Measurements from ENCODE around the gene LCTL. TPM values are rescaled to one million over a fixed set of nuclear protein-coding genes. Genes with fewer than 3 reads are reported as not detected.

LCTL gene
- polyA plus RNA-seq, 1 of the 3 experiments (the other 2 are of a cell fraction) = 1.9 TPM

DNA sequence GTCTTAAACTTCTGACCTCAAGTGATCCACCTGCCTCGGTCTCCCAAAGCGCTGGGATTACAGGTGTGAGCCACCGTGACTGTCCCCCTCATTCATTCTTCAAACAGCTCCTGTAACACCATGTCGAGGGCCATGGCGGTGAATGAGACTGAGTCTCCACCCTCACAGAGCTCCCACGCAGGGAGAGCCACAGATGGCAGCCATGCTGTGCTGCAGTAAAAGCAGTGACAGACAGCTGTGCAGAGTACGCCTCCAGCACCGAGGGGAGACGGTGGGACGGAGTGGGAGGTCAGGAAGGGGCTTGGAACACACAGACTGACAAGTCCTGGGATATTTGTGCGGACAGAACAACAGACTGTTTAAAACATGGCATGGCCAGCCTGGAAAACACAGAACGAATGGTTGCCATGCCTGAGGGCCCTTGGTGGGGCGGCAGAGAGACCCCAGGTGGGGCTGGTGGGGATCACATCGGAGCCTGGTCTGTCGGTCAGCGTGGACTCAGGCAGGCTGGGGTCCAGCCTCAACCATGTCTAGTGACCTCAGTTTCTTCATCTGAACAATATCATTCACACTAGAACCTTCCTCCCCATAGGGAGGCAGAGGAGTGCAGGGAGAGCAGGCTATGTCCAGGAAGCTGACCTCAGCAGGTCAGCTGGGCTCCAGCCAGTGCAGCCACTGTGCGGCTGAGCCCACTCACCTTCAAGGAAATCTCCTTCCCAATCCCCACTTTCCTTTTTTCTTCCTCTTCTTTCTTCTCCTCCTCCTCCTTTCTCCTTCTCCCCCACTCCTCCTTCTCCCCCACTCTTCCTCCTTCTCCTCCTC is 20.6 kb upstream of the LCTL start:
- H3K36me3 ChIP-seq (replicated peaks in 1 of 2; ENCODE audit: control insufficient read depth in 1 of 2, insufficient read depth in 2 of 2, low read length in 1 of 2) = no peaks in the 10 kb centered on the region
- no peaks in the 10 kb centered on the region for H4K20me1 ChIP-seq (ENCODE audit: insufficient read depth)
- H3K4me3 ChIP-seq (ENCODE audit: low read depth in 2 of 2, low read length in 1 of 2) = no peak overlapping the region
- H3K4me2 ChIP-seq = no peak overlapping the region
- CTCF ChIA-PET = no interaction called here
- H3K27me3 ChIP-seq (ENCODE audit: insufficient read depth) = no peaks in the 10 kb centered on the region
- H3K27ac ChIP-seq (ENCODE audit: low read depth in 2 of 2, low read length in 1 of 2) = no peak overlapping the region
- H3K9ac ChIP-seq = no peak overlapping the region
- H3K9me3 ChIP-seq = no peaks in the 10 kb centered on the region
- POLR2A ChIA-PET = no interaction called here
- no peaks in the 10 kb centered on the region for H3K79me2 ChIP-seq (ENCODE audit: insufficient read depth)
- H3F3A ChIP-seq (replicated peaks; ENCODE audit: insufficient read depth) = no peaks in the 10 kb centered on the region
- DNase-seq = no peak
- H3K4me1 ChIP-seq (ENCODE audit: control insufficient read depth in 1 of 2, insufficient read depth in 2 of 2, low read depth in 1 of 2, low read length in 1 of 2) = peaks cover 0 to 4% of the 10 kb centered on the region in 2 experiments; a peak in 1 of 4 replicates
- TF ChIP-seq, protein P1, sequence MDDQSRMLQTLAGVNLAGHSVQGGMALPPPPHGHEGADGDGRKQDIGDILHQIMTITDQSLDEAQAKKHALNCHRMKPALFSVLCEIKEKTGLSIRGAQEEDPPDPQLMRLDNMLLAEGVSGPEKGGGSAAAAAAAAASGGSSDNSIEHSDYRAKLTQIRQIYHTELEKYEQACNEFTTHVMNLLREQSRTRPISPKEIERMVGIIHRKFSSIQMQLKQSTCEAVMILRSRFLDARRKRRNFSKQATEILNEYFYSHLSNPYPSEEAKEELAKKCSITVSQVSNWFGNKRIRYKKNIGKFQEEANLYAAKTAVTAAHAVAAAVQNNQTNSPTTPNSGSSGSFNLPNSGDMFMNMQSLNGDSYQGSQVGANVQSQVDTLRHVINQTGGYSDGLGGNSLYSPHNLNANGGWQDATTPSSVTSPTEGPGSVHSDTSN (IDR thresholded peaks at IDR 0.05) = no peak
- no peak for TF ChIP-seq JUND (IDR thresholded peaks at IDR 0.05)
- no peak for TF ChIP-seq RCOR1 (IDR thresholded peaks at IDR 0.05; ENCODE audit: low read length)
- TF ChIP-seq RAD21 (IDR thresholded peaks at IDR 0.05; ENCODE audit: low read length) = no peak
- TF ChIP-seq, protein P2, sequence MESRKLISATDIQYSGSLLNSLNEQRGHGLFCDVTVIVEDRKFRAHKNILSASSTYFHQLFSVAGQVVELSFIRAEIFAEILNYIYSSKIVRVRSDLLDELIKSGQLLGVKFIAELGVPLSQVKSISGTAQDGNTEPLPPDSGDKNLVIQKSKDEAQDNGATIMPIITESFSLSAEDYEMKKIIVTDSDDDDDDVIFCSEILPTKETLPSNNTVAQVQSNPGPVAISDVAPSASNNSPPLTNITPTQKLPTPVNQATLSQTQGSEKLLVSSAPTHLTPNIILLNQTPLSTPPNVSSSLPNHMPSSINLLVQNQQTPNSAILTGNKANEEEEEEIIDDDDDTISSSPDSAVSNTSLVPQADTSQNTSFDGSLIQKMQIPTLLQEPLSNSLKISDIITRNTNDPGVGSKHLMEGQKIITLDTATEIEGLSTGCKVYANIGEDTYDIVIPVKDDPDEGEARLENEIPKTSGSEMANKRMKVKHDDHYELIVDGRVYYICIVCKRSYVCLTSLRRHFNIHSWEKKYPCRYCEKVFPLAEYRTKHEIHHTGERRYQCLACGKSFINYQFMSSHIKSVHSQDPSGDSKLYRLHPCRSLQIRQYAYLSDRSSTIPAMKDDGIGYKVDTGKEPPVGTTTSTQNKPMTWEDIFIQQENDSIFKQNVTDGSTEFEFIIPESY (IDR thresholded peaks at IDR 0.05; ENCODE audit: borderline replicate concordance, low read depth) = no peak
- TF ChIP-seq POLR2AphosphoS5 (IDR thresholded peaks at IDR 0.05; ENCODE audit: low read depth, low read length) = no peak
- no peak for TF ChIP-seq FOXJ3 (CRISPR knock-in tag; IDR thresholded peaks at IDR 0.05)
- no peak for TF ChIP-seq TAF1 (IDR thresholded peaks at IDR 0.05; ENCODE audit: borderline replicate concordance, low read depth, low read length)
- TF ChIP-seq, protein P3, sequence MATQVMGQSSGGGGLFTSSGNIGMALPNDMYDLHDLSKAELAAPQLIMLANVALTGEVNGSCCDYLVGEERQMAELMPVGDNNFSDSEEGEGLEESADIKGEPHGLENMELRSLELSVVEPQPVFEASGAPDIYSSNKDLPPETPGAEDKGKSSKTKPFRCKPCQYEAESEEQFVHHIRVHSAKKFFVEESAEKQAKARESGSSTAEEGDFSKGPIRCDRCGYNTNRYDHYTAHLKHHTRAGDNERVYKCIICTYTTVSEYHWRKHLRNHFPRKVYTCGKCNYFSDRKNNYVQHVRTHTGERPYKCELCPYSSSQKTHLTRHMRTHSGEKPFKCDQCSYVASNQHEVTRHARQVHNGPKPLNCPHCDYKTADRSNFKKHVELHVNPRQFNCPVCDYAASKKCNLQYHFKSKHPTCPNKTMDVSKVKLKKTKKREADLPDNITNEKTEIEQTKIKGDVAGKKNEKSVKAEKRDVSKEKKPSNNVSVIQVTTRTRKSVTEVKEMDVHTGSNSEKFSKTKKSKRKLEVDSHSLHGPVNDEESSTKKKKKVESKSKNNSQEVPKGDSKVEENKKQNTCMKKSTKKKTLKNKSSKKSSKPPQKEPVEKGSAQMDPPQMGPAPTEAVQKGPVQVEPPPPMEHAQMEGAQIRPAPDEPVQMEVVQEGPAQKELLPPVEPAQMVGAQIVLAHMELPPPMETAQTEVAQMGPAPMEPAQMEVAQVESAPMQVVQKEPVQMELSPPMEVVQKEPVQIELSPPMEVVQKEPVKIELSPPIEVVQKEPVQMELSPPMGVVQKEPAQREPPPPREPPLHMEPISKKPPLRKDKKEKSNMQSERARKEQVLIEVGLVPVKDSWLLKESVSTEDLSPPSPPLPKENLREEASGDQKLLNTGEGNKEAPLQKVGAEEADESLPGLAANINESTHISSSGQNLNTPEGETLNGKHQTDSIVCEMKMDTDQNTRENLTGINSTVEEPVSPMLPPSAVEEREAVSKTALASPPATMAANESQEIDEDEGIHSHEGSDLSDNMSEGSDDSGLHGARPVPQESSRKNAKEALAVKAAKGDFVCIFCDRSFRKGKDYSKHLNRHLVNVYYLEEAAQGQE (IDR thresholded peaks at IDR 0.05; ENCODE audit: low read depth, low read length) = no peak
- no peak for TF ChIP-seq EP300 (IDR thresholded peaks at IDR 0.05; ENCODE audit: borderline replicate concordance in 1 of 2, low read depth in 1 of 2, low read length in 1 of 2)
- no peak for TF ChIP-seq MEF2A (IDR thresholded peaks at IDR 0.05; ENCODE audit: borderline replicate concordance, low read depth)
- no peaks in the 10 kb centered on the region for H3K9me2 ChIP-seq
- H2AFZ ChIP-seq (ENCODE audit: low read depth) = no peak overlapping the region
- 69% methylated on average over 17 of the region's 17 CpGs for WGBS (ENCODE audit: low lambda C conversion rate)
